Measurements from ENCODE around the gene FBXL7. TPM values are rescaled to one million over a fixed set of nuclear protein-coding genes. Genes with fewer than 3 reads are reported as not detected.

The FBXL7 gene
- total and polyA plus RNA-seq, 9 of the 15 experiments (the other 6 are each of a cell fraction or from before 2014, with no cell fraction given), result 0.04 to 0.08 TPM; not detected in 7

GRCh38 chr5:15702102-15702501 lies 202.1 kb downstream of the FBXL7 start (continued):
- TF ChIP-seq BHLHE40 (IDR thresholded peaks at IDR 0.05; ENCODE audit: low read length), result no peak
- TF ChIP-seq L3MBTL2 (IDR thresholded peaks at IDR 0.05), result no peak
- no peak for TF ChIP-seq JUN (IDR thresholded peaks at IDR 0.05; ENCODE audit: borderline replicate concordance, low read depth, low read length)
- TF ChIP-seq JUN (CRISPR knock-in tag; IDR thresholded peaks at IDR 0.05; ENCODE audit: borderline replicate concordance), result no peak
- TF ChIP-seq POLR2H (tag; IDR thresholded peaks at IDR 0.05; ENCODE audit: low read depth), result no peak
- no peak for TF ChIP-seq E2F4 (CRISPR knock-in tag; IDR thresholded peaks at IDR 0.05; ENCODE audit: low read depth)
- TF ChIP-seq HMGXB4 (CRISPR knock-in tag; IDR thresholded peaks at IDR 0.05), result no peak
- TF ChIP-seq BRF1 (IDR thresholded peaks at IDR 0.05; ENCODE audit: borderline replicate concordance, extremely low read depth, insufficient read length), result no peak
- TF ChIP-seq SMARCC2 (IDR thresholded peaks at IDR 0.05; ENCODE audit: low read depth), result no peak
- TF ChIP-seq ZNF347 (CRISPR knock-in tag; IDR thresholded peaks at IDR 0.05; ENCODE audit: low read depth), result no peak
- no peak for TF ChIP-seq IRF1 (CRISPR knock-in tag; IDR thresholded peaks at IDR 0.05; ENCODE audit: borderline replicate concordance)
- TF ChIP-seq FOXO4 (CRISPR knock-in tag; IDR thresholded peaks at IDR 0.05), result no peak
- TF ChIP-seq CHD4 (IDR thresholded peaks at IDR 0.05; ENCODE audit: insufficient read depth, insufficient replicate concordance, low read depth, low read length, poor library complexity, severe bottlenecking), result no peak
- no peak for TF ChIP-seq HOMEZ (CRISPR knock-in tag; IDR thresholded peaks at IDR 0.05)
- no peak for TF ChIP-seq PHF20 (IDR thresholded peaks at IDR 0.05; ENCODE audit: partially characterized antibody)
- TF ChIP-seq ZNF695 (CRISPR knock-in tag; IDR thresholded peaks at IDR 0.05), result no peak
- no peak for TF ChIP-seq JUNB (CRISPR knock-in tag; conservative IDR thresholded peaks at IDR 0.05)
- TF ChIP-seq CTBP1 (IDR thresholded peaks at IDR 0.05; ENCODE audit: borderline replicate concordance), result no peak
- TF ChIP-seq MAFG (tag; conservative IDR thresholded peaks at IDR 0.05), result peak; percentile 54; the same call in 1 of the 2 replicates
- no peak for TF ChIP-seq MNT (conservative IDR thresholded peaks at IDR 0.05)
- TF ChIP-seq CBFA2T2 (conservative IDR thresholded peaks at IDR 0.05), result no peak

Measured in K562 (cell line).